ENCODE results near the gene BCAS4. TPM values are rescaled to one million over a fixed set of nuclear protein-coding genes. Genes with fewer than 3 reads are reported as not detected.

The BCAS4 gene
- total RNA-seq, 1 donor = 2.7 TPM

DNA sequence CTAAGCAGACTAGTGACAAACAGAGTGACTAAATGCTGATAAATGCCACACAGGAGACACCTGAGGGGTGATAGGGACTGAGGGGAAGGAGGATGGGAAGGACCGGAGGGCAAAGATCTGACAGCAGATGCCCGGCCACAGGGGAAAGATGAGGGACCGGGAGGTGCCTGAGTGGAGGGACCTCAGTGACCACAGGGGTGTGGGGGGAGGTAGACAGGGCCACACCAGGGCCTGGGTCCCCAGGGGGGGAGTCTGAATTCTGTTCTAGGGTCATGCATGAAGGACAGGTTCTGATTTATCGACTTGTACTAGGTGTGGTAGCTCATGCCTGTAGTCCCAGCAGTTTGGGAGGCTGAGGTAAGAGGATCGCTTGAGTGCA, 6.9 kb downstream of the BCAS4 start:
- no peak for DNase-seq (ENCODE audit: low read depth)
- H3K4me3 ChIP-seq (ENCODE audit: low read depth, low read length) = no peak overlapping the region
- TF ChIP-seq CTCF (IDR thresholded peaks at IDR 0.05; ENCODE audit: insufficient read depth, low read length) = no peak

GRCh38 chr20:50802289-50802688, 7.4 kb downstream of the BCAS4 start:
- DNase-seq (ENCODE audit: low read depth) = no peak

GRCh38 chr20:50804437-50805348, 9.8 kb downstream of the BCAS4 start:
- no peak for DNase-seq (ENCODE audit: low read depth)
- H3K4me3 ChIP-seq (ENCODE audit: low read depth, low read length) = no peak overlapping the region
- TF ChIP-seq CTCF (IDR thresholded peaks at IDR 0.05; ENCODE audit: insufficient read depth, low read length) = no peak

More at GRCh38 chr20:50802289-50802688, 7.4 kb downstream of the BCAS4 start:
- no peak overlapping the region for H3K4me3 ChIP-seq (ENCODE audit: low read depth, low read length)
- no peak for TF ChIP-seq CTCF (IDR thresholded peaks at IDR 0.05; ENCODE audit: insufficient read depth, low read length)

DNA sequence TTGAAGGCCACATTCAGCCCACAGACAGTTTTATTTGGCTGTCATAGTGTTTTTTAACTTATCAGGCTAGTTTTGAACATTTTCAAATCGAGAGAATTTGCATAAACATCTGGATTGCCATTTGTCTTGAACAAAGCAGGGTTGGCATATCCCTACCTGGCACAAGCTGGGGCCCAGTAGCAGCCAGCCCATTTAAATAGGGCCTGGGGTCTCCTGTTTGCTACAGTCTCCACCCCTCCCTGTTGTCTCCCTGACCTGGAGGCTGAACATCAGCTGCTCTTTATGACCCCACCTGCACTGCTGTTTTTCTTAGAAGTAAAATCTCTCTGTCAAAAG, 10.5 kb downstream of the BCAS4 start:
- TF ChIP-seq CTCF (IDR thresholded peaks at IDR 0.05; ENCODE audit: insufficient read depth, low read length) = no peak
- no peak overlapping the region for H3K4me3 ChIP-seq (ENCODE audit: low read depth, low read length)
- DNase-seq (ENCODE audit: low read depth) = no peak

DNA sequence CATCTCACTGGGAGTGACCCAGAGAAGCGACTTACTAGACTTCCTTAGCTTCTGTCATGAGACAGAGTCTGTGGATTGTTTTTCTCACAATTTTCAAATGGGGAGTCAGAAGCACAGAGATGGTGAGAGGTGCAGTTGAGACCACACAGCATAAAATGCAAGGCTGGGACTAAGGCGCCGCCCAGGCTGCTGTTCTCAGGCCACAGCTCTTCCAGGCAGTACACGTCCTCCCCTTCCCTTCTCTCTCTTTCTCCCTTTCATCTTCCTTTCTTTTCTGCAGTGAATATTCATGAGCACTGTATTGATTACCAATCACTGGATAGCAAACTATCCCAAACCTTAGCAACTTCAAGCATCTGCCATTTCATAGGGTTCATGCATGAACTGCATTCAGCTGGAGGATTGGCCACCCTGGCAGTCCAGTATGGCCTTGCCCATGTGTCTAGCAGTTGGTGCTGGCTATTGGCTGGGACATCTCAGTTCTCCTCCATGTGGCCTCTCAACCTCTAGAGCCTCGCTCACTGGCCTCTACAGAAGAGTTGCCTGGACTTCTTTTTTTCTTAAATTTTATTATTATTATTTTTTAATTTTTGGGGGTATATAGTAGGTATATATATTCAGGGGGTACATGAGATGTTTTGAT, 11.4 kb downstream of the BCAS4 start:
- no peak overlapping the region for H3K4me3 ChIP-seq (ENCODE audit: low read depth, low read length)
- no peak for TF ChIP-seq CTCF (IDR thresholded peaks at IDR 0.05; ENCODE audit: insufficient read depth, low read length)
- no peak for DNase-seq (ENCODE audit: low read depth)

- no peak for DNase-seq (ENCODE audit: low read depth)
- no peak overlapping the region for H3K4me3 ChIP-seq (ENCODE audit: low read depth, low read length)
- TF ChIP-seq CTCF (IDR thresholded peaks at IDR 0.05; ENCODE audit: insufficient read depth, low read length) = no peak
Observed at GRCh38 chr20:50810063-50810462, 15.2 kb downstream of the BCAS4 start.

Data from fibroblast of the aortic adventitia (primary cell).